Thyroid gland (tissue), 4 donors: ENCODE results near the gene DPYSL3. TPM values are rescaled to one million over a fixed set of nuclear protein-coding genes. Genes with fewer than 3 reads are reported as not detected.

ENCODE experiments used
- DNase-seq, 2 donors: peaks; one replicate each; pipeline ENCODE4 v3.0.0-alpha.2; 2019
- H3K27ac ChIP-seq, 3 donors: fragments of 200-600 bp; sonication (generic); 1 replicate in 2 of 3; 2 replicates in 1 of 3; pipeline ENCODE4 v1.5.1; 2016 to 2019; ENCODE audit warnings: mild to moderate bottlenecking in 1 of 3, moderate library complexity in 1 of 3
- H3K27me3 ChIP-seq: fragments of 200-600 bp; sonication (generic); one replicate; pipeline ENCODE4 v1.5.1; 2019
- H3K36me3 ChIP-seq, 2 donors: fragments of 200-600 bp; sonication (generic); one replicate each; pipeline ENCODE4 v1.5.1; 2016 to 2019
- H3K4me1 ChIP-seq, 2 donors: fragments of 200-600 bp; sonication (generic); one replicate each; pipeline ENCODE4 v1.5.1; 2017 to 2019
- H3K4me3 ChIP-seq, 3 donors: fragments of 200-600 bp; sonication (generic); replicated peaks in 1 of 3; 1 replicate in 2 of 3; 2 replicates in 1 of 3; pipeline ENCODE4 v1.5.1; 2016; ENCODE audit warnings: mild to moderate bottlenecking in 1 of 3
- H3K9me3 ChIP-seq: fragments of 200-600 bp; sonication (generic); one replicate; pipeline ENCODE4 v1.5.1; 2017
- CTCF ChIP-seq, 6 experiments: fragments of 200-600 bp in 3 of 6; fragments of 450-650 bp in 3 of 6; sonication (generic) in 3 of 6; IDR thresholded peaks; one replicate each; pipeline ENCODE4 v1.5.1; 2016 to 2019; ENCODE audit warnings: antibody characterized with exemption in 6 of 6, mild to moderate bottlenecking in 2 of 6, inconsistent platforms in 1 of 6, moderate library complexity in 1 of 6
- POLR2A ChIP-seq, 2 donors: fragments of 450-650 bp; IDR thresholded peaks; one replicate each; pipeline ENCODE4 v1.6.1; 2017; ENCODE audit warnings: antibody characterized with exemption in 2 of 2, mild to moderate bottlenecking in 2 of 2, moderate library complexity in 1 of 2
- WGBS, 2 donors: methylation state at CpG; one replicate each; pipeline ENCODE4 v1.1.5; 2017; 5-methylcytosine and 5-hydroxymethylcytosine counted together
- intact Hi-C: fragments of 100-400 bp; cut with DNase I; formaldehyde crosslinking; loops from one replicate; pipeline ENCODE4 v1.15.1; 2023
- small RNA-seq: library from RNA; depleted of rRNA; stranded (forward); fragments of <200 nt; gene quantifications from one replicate; pipeline ENCODE3, GENCODE V24; 2016
- total RNA-seq, 4 donors: library from RNA; depleted of rRNA; stranded (reverse); fragments of >200 nt; gene quantifications; one replicate each; pipeline ENCODE4 v1.2.3, GENCODE V29; 2016

The DPYSL3 gene
- total RNA-seq, 4 donors from 2014 or later: 23.7 to 43.1 (median 28.0) TPM

DNA sequence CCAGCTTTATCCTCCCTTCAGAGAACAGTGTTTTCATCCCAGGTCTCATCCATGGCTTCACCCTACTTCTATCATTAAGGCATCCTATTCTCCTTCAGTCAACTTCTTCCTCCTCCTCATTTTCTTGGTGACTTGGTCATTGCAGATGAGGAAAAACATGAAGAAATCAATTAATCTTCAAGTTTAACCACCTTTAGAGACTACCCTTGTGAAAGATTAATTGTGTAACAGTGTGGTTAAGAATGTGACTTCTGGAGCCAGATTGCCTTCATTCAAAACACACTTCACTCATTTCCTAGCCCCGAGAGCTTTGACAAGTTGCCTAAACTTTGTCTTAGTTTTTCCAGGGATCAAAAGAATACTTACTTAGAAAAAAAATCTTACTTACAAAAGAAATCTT is 165.0 kb downstream of the DPYSL3 start:
- no peak for DNase-seq
- Histone ChIP-seq H3K36me3 (no peaks in the 10 kb centered on the region), H3K4me3 (no peak overlapping the region), H3K27ac (no peak overlapping the region), H3K9me3 (no peaks in the 10 kb centered on the region), H3K27me3 (no peaks in the 10 kb centered on the region), H3K4me1 (peaks cover 7 to 11% of the 10 kb centered on the region in 2 donors)
- TF ChIP-seq POLR2A (IDR thresholded peaks at IDR 0.05): no peak
- TF ChIP-seq CTCF (IDR thresholded peaks at IDR 0.05): no peak
- 2 to 24% methylated on average over 1 of the region's 1 CpG for WGBS, 2 donors
- intact Hi-C loops: no loop called here

GRCh38 chr5:147341345-147341744 is 168.5 kb downstream of the DPYSL3 start:
- Histone ChIP-seq H3K4me1 (no peaks in the 10 kb centered on the region), H3K27me3 (no peaks in the 10 kb centered on the region), H3K4me3 (no peak overlapping the region), H3K27ac (no peak overlapping the region), H3K9me3 (no peaks in the 10 kb centered on the region), H3K36me3 (no peaks in the 10 kb centered on the region)
- TF ChIP-seq CTCF (IDR thresholded peaks at IDR 0.05) (no peak), POLR2A (IDR thresholded peaks at IDR 0.05) (no peak)
- intact Hi-C loops: no loop called here
- no peak for DNase-seq

DNA sequence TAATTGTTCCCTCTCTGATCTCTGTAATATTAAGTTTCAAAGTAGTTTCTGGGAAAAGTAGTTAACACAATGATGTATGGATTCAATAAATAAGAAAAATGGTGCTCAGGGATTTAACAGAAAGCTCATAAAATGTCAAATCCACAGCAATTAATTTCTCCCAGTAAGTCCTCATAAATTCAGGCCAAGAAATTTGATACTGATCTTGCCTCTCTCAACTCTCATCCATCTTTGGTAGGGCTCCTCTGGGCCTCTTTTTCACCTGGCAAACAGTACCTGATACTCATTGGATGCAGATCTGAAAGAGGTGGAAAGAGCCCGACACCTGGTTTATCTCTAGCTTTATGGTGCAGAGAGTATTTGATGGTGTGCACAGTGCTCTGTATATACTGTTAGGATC is 168.9 kb downstream of the DPYSL3 start:
- Histone ChIP-seq H3K9me3 (no peaks in the 10 kb centered on the region), H3K4me3 (no peak overlapping the region), H3K4me1 (no peaks in the 10 kb centered on the region), H3K36me3 (no peaks in the 10 kb centered on the region), H3K27me3 (no peaks in the 10 kb centered on the region), H3K27ac (no peak overlapping the region)
- 93 to 94% methylated on average over 1 of the region's 1 CpG for WGBS, 2 donors
- TF ChIP-seq CTCF (IDR thresholded peaks at IDR 0.05) (no peak), POLR2A (IDR thresholded peaks at IDR 0.05) (no peak)
- no peak for DNase-seq
- intact Hi-C loops: no loop called here

Small RNAs within 50 kb of the gene (small RNA-seq; reads per million reads assigned to genes)
- not detected for gene AC011373.1
